Right lobe of liver (tissue), 6 donors: ENCODE results near the gene ALDH4A1. TPM values are rescaled to one million over a fixed set of nuclear protein-coding genes. Genes with fewer than 3 reads are reported as not detected.
A peak's percentile ranks its signal among the peaks of the same experiment; 100 is the strongest.

Experiments
- ATAC-seq, 4 donors: fragments of 200-7000 bp; cut with Tn5 transposase; one replicate each; pipeline ENCODE4 v1.9.1; 2020; ENCODE audit warnings: mild to moderate bottlenecking in 4 of 4, moderate library complexity in 4 of 4
- DNase-seq, 3 donors: peaks; one replicate each; pipeline ENCODE4 v3.0.0-alpha.2; 2020
- H3K27ac ChIP-seq, 3 donors: fragments of 200-600 bp; one replicate each; pipeline ENCODE4 v1.8.0; 2022
- H3K27me3 ChIP-seq, 2 donors: fragments of 200-600 bp; one replicate each; pipeline ENCODE4 v1.8.0; 2022
- H3K36me3 ChIP-seq, 4 donors: fragments of 200-600 bp; sonication (generic) in 1 of 4; one replicate each; pipeline versions ENCODE4 v1.5.1 to v1.8.0; 2017 to 2022; ENCODE audit warnings: control low read depth in 1 of 4
- H3K4me1 ChIP-seq, 4 donors: fragments of 200-600 bp; sonication (generic) in 1 of 4; one replicate each; pipeline versions ENCODE4 v1.5.1 to v1.8.0; 2017 to 2022; ENCODE audit warnings: control low read depth in 1 of 4
- H3K4me3 ChIP-seq, 3 donors: fragments of 200-600 bp; one replicate each; pipeline ENCODE4 v1.8.0; 2022
- H3K9me3 ChIP-seq, 4 donors: fragments of 200-600 bp; sonication (generic) in 1 of 4; one replicate each; pipeline versions ENCODE4 v1.5.1 to v1.8.0; 2017 to 2022; ENCODE audit warnings: control low read depth in 1 of 4
- POLR2A ChIP-seq: fragments of 450-650 bp; IDR thresholded peaks from one replicate; pipeline ENCODE4 v1.6.1; 2017; ENCODE audit warnings: antibody characterized with exemption, mild to moderate bottlenecking
- WGBS: methylation state at CpG from one replicate; pipeline ENCODE4 v1.1.6; 2018; ENCODE audit warnings: low coverage, low lambda C conversion rate; ENCODE audit not compliant: insufficient coverage; ENCODE audit errors: missing lambda C conversion rate; 5-methylcytosine and 5-hydroxymethylcytosine counted together
- intact Hi-C, 2 donors: fragments of 100-400 bp; cut with DNase I; formaldehyde crosslinking; loops; one replicate each; pipeline versions ENCODE4 v1.11.2 to v1.14.1; 2022
- total RNA-seq, 6 experiments: library from RNA; depleted of rRNA in 2 of 6; stranded (reverse); fragments of >200 nt in 2 of 6; fragmentation: NEBNext Ultra II Directional in 3 of 6; extraction: Animal tissue kit (Norgen Biotek cat#: 25700) in 3 of 6; gene quantifications; one replicate each; pipeline versions ENCODE4 v1.1.0 to v1.2.4, GENCODE V29; 2016 to 2023
- TF ChIP-seq, protein P1 (sequence below), 4 donors: fragments of 200-600 bp in 3 of 4; fragments of 450-650 bp in 1 of 4; IDR thresholded peaks; one replicate each; pipeline versions ENCODE4 v1.5.1 to v1.8.0; 2016 to 2022; ENCODE audit warnings: antibody characterized with exemption in 4 of 4, mild to moderate bottlenecking in 2 of 4
- donor health status: DM: no; HTN: yes; CAD: no.
- donor health status: DM: no; HTN: no; CAD: no.
- donor health status: DM: no; HTN: no; CAD: no.
- donor health status: DM: no; HTN: yes; CAD: no.
- donor health status: DM: no; HTN: yes; CAD: no.

Gene ALDH4A1
- total RNA-seq, 6 experiments from 2014 or later = 218 to 364 (median 265) TPM

DNA sequence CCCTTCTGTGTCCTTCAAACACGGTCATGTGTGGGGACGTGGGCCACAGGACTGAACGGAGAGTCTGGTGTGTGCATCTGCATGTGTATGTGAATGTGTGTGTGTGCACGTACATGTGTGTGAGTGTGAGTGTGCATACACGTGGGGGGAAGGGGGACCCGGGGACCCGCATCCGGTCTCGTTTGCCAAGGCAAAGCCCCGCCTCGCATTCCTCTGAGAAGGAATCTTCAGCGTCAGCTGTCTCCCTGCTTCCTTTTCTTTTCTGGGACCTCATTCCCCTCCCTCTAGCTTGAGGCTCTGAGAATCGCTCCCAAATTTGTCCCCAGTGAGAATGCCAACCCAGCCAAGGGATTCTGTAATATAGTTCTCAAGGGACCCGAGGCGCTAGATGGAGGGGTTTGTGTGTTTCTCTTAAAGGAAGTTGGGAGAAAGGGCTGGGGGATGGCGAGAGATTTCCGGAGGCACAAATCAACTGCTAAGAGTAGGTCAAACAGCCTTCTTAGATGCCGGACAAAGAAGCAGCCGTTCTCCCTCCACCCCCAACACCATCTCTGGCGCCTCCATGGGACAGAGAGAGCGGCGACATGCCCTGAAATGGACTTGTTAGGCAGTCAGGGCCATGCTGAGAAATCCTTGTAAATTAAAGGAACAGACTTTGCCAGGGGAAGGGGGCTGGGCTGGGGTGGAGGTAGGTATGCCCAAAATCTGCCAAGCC, 47.5 kb upstream of the ALDH4A1 start:
- Histone ChIP-seq H3K27me3 (no peaks in the 10 kb centered on the region), H3K4me3 (peak overlapping the region in 1 of 3 donors; percentile 29), H3K4me1 (peaks cover 0 to 77% (median 33%) of the 10 kb centered on the region in 4 donors), H3K36me3 (no peaks in the 10 kb centered on the region), H3K9me3 (no peaks in the 10 kb centered on the region), H3K27ac (peak overlapping the region; percentile 66 to 84 (median 82))
- intact Hi-C loops = loop anchor here in 1 of 2 donors (10.0 kb wide), 1 partner anchor 55 kb away; no protein-coding TSS in a partner anchor
- DNase-seq (peak in 1 of 3 donors; percentile 47), ATAC-seq (peak in 1 of 4 donors; percentile 2)
- TF ChIP-seq POLR2A = no peak
- 25% methylated on average over 16 of the region's 22 CpGs for WGBS

DNA sequence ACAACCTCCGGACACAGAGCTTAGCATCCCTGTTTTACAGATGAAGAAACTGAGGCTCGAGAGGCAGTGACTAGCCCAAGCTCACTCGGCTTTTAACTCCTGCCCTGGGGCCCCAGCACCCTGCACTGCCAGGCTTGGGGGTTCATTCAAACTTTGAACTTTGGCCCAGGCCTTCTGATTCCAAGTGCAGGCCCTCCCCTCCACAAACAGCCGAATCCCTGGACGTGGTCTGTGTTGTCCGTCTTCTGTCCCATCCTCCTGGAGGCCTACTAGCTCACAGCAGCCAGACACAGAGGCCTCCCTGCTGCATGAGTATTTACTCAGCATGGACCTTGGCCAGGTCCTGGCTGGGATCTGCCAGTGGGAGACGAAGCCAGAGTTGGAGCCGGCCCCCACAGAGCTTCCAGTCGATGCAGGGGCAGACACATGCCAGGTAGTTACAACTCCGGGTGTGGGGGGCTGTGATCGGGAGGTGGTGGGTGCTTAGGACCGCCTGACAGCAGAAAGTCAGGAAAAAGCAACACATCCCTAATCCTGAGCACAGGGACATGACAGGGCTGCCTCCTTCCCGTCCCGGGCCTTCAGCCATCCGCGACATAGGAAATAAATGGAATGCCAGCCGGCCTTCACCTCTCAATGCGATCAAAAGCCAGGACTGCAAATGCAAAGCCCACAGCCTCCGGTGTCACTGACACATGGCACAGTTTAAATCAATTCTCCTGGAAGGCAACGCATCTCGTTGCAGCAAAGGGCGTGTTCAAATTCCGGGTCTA, 46.7 kb upstream of the ALDH4A1 start:
- peak; percentile 73 to 85 (median 80) for ATAC-seq
- Histone ChIP-seq H3K27ac (peak overlapping the region; percentile 66 to 84 (median 82)), H3K36me3 (no peaks in the 10 kb centered on the region), H3K9me3 (no peaks in the 10 kb centered on the region), H3K27me3 (no peaks in the 10 kb centered on the region), H3K4me3 (peak overlapping the region in 1 of 3 donors; percentile 10), H3K4me1 (peaks cover 0 to 71% (median 30%) of the 10 kb centered on the region in 4 donors)
- WGBS = 13% methylated on average over 21 of the region's 23 CpGs
- no peak for TF ChIP-seq POLR2A
- TF ChIP-seq, protein P1, sequence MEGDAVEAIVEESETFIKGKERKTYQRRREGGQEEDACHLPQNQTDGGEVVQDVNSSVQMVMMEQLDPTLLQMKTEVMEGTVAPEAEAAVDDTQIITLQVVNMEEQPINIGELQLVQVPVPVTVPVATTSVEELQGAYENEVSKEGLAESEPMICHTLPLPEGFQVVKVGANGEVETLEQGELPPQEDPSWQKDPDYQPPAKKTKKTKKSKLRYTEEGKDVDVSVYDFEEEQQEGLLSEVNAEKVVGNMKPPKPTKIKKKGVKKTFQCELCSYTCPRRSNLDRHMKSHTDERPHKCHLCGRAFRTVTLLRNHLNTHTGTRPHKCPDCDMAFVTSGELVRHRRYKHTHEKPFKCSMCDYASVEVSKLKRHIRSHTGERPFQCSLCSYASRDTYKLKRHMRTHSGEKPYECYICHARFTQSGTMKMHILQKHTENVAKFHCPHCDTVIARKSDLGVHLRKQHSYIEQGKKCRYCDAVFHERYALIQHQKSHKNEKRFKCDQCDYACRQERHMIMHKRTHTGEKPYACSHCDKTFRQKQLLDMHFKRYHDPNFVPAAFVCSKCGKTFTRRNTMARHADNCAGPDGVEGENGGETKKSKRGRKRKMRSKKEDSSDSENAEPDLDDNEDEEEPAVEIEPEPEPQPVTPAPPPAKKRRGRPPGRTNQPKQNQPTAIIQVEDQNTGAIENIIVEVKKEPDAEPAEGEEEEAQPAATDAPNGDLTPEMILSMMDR (IDR thresholded peaks at IDR 0.05) = no peak
- intact Hi-C loops = no loop called here
- DNase-seq = peak; percentile 74 to 90 (median 87)

DNA sequence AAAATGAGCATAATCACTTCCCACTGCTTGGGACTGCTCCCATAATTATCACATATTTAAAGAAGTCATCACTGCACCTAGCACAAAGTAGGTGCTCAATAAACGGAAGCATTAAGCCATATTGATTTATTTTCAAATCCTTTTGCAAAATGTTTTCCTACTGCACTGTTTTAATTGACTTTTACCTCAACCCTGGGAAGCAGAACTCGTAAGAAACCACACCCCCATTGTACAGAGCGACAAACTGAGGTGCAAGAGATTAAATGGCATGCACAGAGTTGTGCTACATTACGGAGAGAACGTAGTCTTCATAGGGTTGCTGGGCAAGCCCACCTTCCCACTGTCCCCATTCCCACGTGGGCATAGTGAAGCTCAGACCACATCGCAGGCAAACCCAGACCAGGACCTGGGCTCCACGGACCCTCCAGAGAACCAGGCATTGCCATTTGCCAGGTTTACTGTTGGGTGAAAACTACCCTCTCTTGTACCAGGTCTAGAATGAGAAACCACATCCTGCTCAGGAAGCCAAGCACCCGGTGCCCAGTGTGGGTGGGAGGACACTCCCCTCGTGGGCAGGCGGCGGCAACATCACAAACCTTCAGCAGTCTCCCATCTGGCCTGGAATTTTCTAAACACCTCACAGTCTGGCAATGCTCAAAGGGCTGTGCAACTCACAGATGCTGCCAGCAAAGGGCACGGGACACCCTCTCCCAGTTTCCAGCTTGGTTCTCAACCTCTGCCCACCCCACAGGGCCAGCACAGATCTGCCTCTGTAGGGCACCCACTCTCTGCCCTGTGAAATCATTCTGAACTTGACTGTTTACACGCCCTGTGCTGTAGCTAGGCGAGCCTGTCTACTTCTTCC, 45.9 kb upstream of the ALDH4A1 start:
- peaks cover 0 to 63% (median 30%) of the 10 kb centered on the region in 4 donors for H3K4me1 ChIP-seq
- TF ChIP-seq POLR2A = no peak
- TF ChIP-seq, protein P1 (IDR thresholded peaks at IDR 0.05) = no peak
- H3K9me3 ChIP-seq = no peaks in the 10 kb centered on the region
- peak overlapping the region; percentile 66 to 84 (median 82) for H3K27ac ChIP-seq
- intact Hi-C loops = no loop called here
- 24% methylated on average over 13 of the region's 15 CpGs for WGBS
- ATAC-seq = peak; percentile 33 to 69 (median 51)
- H3K4me3 ChIP-seq = peak overlapping the region in 1 of 3 donors; percentile 10
- no peaks in the 10 kb centered on the region for H3K27me3 ChIP-seq
- no peaks in the 10 kb centered on the region for H3K36me3 ChIP-seq
- DNase-seq = peak; percentile 59 to 86 (median 85)

DNA sequence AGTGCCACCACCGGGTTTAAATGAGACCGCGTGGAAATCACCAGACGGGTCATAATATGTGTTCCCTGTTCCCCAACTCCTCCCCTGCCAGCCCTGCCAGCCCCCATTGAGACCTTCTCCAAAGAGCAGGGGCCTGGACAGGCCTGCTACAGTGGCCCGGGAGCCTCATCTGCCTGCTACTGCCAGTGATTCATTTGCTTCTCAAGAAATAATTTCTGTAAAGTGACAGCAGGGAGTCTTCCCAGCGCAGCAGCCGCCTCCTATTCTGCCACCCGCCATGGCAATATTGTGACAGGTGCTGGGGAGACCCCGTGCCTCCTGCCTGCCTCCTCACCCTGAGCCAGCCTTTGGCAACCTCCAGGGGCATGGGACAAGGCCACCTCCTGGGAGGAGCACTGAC, 45.2 kb upstream of the ALDH4A1 start:
- no peak for DNase-seq
- intact Hi-C loops = no loop called here

More for the DNA sequence above, 45.2 kb upstream of the ALDH4A1 start:
- H3K4me1 ChIP-seq = peaks cover 0 to 63% (median 30%) of the 10 kb centered on the region in 4 donors
- no peak overlapping the region for H3K4me3 ChIP-seq
- TF ChIP-seq POLR2A = no peak
- TF ChIP-seq, protein P1 (IDR thresholded peaks at IDR 0.05) = no peak
- H3K36me3 ChIP-seq = no peaks in the 10 kb centered on the region
- no peaks in the 10 kb centered on the region for H3K9me3 ChIP-seq
- no peak for ATAC-seq
- H3K27ac ChIP-seq = peak overlapping the region in 1 of 3 donors; percentile 82
- WGBS = 100% methylated on average over 1 of the region's 9 CpGs
- no peaks in the 10 kb centered on the region for H3K27me3 ChIP-seq
